ENCODE measurements around the gene IP6K1. TPM values are rescaled to one million over a fixed set of nuclear protein-coding genes. Genes with fewer than 3 reads are reported as not detected.

IP6K1 gene
- total RNA-seq, 1 experiment from 2014 or later: 30.6 TPM

DNA sequence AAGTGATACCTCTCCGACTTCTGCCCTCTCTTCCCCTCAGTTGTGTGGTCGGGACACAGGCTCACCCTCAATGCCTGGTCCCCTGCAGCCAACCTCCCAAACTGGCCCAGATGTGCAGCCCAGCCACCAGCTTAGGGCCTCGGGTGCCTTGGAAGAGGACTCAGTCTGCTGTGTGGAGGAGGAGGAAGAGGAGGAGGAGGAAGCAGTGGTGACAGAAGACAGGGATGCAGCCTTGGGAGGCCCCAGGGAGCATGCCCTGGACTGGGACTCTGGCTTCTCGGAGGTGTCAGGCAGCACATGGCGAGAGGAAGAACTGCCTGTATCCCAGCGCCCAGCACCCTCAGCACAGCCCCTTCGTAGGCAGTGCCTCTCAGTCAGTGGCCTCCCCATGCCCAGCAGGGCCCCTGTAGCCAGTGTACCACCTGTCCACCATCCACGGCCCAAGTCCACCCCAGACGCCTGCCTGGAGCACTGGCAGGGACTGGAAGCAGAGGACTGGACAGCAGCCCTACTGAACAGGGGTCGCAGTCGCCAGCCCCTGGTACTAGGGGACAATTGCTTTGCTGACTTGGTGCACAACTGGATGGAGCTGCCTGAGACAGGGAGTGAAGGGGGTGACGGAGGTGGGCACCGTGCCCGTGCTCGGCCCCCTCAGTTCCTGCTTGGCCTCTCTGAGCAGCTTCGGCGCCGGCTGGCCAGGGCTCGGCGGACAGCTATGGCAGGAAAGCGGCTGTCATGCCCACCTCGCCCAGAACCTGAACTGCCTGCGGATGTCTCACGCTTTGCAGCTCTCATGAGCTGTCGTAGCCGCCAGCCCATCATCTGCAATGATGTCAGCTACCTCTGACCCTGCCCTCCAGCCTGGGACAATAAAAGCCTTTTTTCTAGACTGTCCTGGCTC is 18.0 kb upstream of the IP6K1 start:
- ATAC-seq (no peak), DNase-seq (ENCODE audit: low read depth, low spot score) (no peak)
- Histone ChIP-seq H3K9me3 (ENCODE audit: control insufficient read depth in 1 of 2, insufficient read depth in 1 of 2, low read depth in 1 of 2, low read length in 2 of 2) (no peaks in the 10 kb centered on the region), H2AFZ (ENCODE audit: low read depth, low read length, poor library complexity, severe bottlenecking) (no peak overlapping the region), H3K79me2 (ENCODE audit: insufficient read depth, low read length) (no peaks in the 10 kb centered on the region), H4K20me1 (ENCODE audit: insufficient read depth) (no peaks in the 10 kb centered on the region), H3K36me3 (ENCODE audit: control insufficient read depth in 1 of 2, insufficient read depth in 2 of 2, low read length in 2 of 2) (no peaks in the 10 kb centered on the region), H3K9ac (ENCODE audit: low read length) (peak overlapping the region; percentile 73; the same call in 1 of the 2 replicates), H3K4me1 (ENCODE audit: control insufficient read depth in 1 of 2, insufficient read depth in 2 of 2, low read length in 2 of 2) (peaks cover 5 to 24% of the 10 kb centered on the region in 2 experiments; a peak in 3 of 4 replicates), H3K4me3 (replicated peaks in 1 of 2; ENCODE audit: low read depth in 1 of 2, low read length in 2 of 2) (peak overlapping the region; percentile 50 to 76; a peak in 3 of 4 replicates), H3K27ac (ENCODE audit: low read depth, low read length) (no peak overlapping the region; the same call in 1 of the 2 replicates), H3K27me3 (ENCODE audit: insufficient read depth, low read length) (no peaks in the 10 kb centered on the region), H3K9me2 (ENCODE audit: insufficient read depth) (no peaks in the 10 kb centered on the region), H3K4me2 (ENCODE audit: low read length) (peak overlapping the region; percentile 100)
- intact Hi-C loops (cut with micrococcal nuclease): no loop called here
- TF ChIP-seq, protein P1, sequence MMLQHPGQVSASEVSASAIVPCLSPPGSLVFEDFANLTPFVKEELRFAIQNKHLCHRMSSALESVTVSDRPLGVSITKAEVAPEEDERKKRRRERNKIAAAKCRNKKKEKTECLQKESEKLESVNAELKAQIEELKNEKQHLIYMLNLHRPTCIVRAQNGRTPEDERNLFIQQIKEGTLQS (IDR thresholded peaks at IDR 0.05): no peak
- TF ChIP-seq EZH2 (IDR thresholded peaks at IDR 0.05): no peak
- TF ChIP-seq ZNF274 (IDR thresholded peaks at IDR 0.05; ENCODE audit: low read depth, low read length): no peak
- TF ChIP-seq SRF (IDR thresholded peaks at IDR 0.05; ENCODE audit: low read depth): no peak
- ChIA-PET CTCF (interaction anchor here (1.9 to 3.0 kb wide), 4 partner anchors 17 to 125 kb away, joined by 7 to 34 read pairs (median 14); partner anchors contain the start of genes IP6K1 and MON1A), POLR2A (interaction anchor here (1.2 to 1.4 kb wide), 2 partner anchors 33 to 97 kb away, joined by 3 to 4 read pairs; no protein-coding TSS in a partner anchor), RAD21 (ENCODE audit: low non-redundant PET in 1 of 2, low total read pairs in 2 of 2, uncharacterized antibody in 2 of 2, unreplicated experiment in 2 of 2) (interaction anchor here in 1 of 2 experiments (2.0 kb wide), 1 partner anchor 35 kb away, joined by 9 read pairs; no protein-coding TSS in a partner anchor)
- no TSS peak for BruUV-seq (replicated peaks)

DNA sequence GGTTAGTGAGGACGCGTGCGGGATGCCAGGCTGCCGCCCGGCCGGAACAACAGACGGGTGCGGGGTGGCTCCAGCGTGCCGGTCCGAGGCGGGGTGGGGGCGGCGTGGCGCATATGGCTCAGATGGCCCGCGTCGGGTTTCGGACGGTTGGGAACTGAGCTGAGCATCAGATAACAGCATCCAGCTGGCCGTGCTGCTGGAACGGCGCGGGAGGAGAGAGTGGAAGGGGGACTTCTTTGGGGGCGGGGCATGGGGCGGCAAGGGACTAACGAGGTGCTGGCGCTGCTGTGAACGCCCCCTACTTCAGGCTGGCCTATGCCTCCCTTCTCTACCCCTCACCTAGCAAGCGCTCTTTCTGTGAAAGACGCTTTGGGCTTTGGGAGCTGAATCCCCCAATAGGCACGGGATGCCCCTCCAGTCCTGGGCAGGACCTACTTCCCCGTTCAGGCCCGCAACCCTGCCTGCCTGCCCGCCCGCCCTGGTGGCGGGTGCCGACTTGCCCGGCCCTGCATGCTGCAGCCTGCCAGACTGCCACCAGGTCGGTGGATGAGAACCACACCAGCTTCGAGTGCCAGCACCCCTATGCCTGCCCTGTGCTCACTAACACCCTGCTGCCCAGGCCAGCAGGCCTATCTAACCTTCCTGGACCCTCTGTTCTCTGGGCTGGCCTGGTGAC is 17.3 kb upstream of the IP6K1 start:
- intact Hi-C loops (cut with micrococcal nuclease): no loop called here
- BruUV-seq (replicated peaks): no TSS peak

More for the DNA sequence above, 17.3 kb upstream of the IP6K1 start:
- Histone ChIP-seq H3K27me3 (ENCODE audit: insufficient read depth, low read length) (no peaks in the 10 kb centered on the region), H3K9me2 (ENCODE audit: insufficient read depth) (no peaks in the 10 kb centered on the region), H3K79me2 (ENCODE audit: insufficient read depth, low read length) (no peaks in the 10 kb centered on the region), H3K27ac (ENCODE audit: low read depth, low read length) (peak overlapping the region; percentile 50; the same call in 1 of the 2 replicates), H3K36me3 (ENCODE audit: control insufficient read depth in 1 of 2, insufficient read depth in 2 of 2, low read length in 2 of 2) (no peaks in the 10 kb centered on the region), H3K4me2 (ENCODE audit: low read length) (peak overlapping the region; percentile 100), H3K4me3 (replicated peaks in 1 of 2; ENCODE audit: low read depth in 1 of 2, low read length in 2 of 2) (peak overlapping the region; percentile 50 to 76), H3K9me3 (ENCODE audit: control insufficient read depth in 1 of 2, insufficient read depth in 1 of 2, low read depth in 1 of 2, low read length in 2 of 2) (no peaks in the 10 kb centered on the region), H3K9ac (ENCODE audit: low read length) (peak overlapping the region; percentile 73), H4K20me1 (ENCODE audit: insufficient read depth) (no peaks in the 10 kb centered on the region), H3K4me1 (ENCODE audit: control insufficient read depth in 1 of 2, insufficient read depth in 2 of 2, low read length in 2 of 2) (peaks cover 5 to 32% of the 10 kb centered on the region in 2 experiments; a peak in 3 of 4 replicates), H2AFZ (ENCODE audit: low read depth, low read length, poor library complexity, severe bottlenecking) (peak overlapping the region; percentile 87)
- RAD21 ChIA-PET (ENCODE audit: low non-redundant PET in 1 of 2, low total read pairs in 2 of 2, uncharacterized antibody in 2 of 2, unreplicated experiment in 2 of 2): interaction anchor here (0.7 to 2.0 kb wide), 5 partner anchors 32 to 102 kb away, joined by 3 to 9 read pairs (median 5); no protein-coding TSS in a partner anchor
- CTCF ChIA-PET: interaction anchor here (0.8 to 3.0 kb wide), 20 partner anchors 9 to 264 kb away, joined by 3 to 34 read pairs (median 6); partner anchors contain the start of genes GMPPB, IP6K1, MON1A and MST1R
- DNase-seq (ENCODE audit: low read depth, low spot score) (no peak), ATAC-seq (peak; percentile 29)
- POLR2A ChIA-PET: interaction anchor here (1.1 to 1.6 kb wide), 6 partner anchors 13 to 103 kb away, joined by 3 to 5 read pairs (median 3); partner anchors contain the start of gene MST1R
- TF ChIP-seq JUND (IDR thresholded peaks at IDR 0.05): no peak
- TF ChIP-seq ZFX (IDR thresholded peaks at IDR 0.05): 0 out of 2 replicates have a peak, but pooled peaks have one; percentile 21
- no peak for TF ChIP-seq YY1 (IDR thresholded peaks at IDR 0.05; ENCODE audit: extremely low read depth, insufficient replicate concordance, low read depth, low read length)
- TF ChIP-seq ELF1 (IDR thresholded peaks at IDR 0.05; ENCODE audit: borderline replicate concordance, low read depth): no peak
- TF ChIP-seq SIN3A (IDR thresholded peaks at IDR 0.05; ENCODE audit: low read depth): no peak
- no peak for TF ChIP-seq EZH2phosphoT487 (IDR thresholded peaks at IDR 0.05; ENCODE audit: borderline replicate concordance)
